Glutamatergic neuron (in vitro differentiated cells): ENCODE measurements around the gene ETV5. TPM values are rescaled to one million over a fixed set of nuclear protein-coding genes. Genes with fewer than 3 reads are reported as not detected.

Source experiments
- DNase-seq: peaks from one replicate; pipeline ENCODE4 v3.0.0; 2022
- H3K27ac Mint-ChIP-seq: one replicate; pipeline ENCODE4 v1.8.0; 2020; ENCODE audit warnings: mild to moderate bottlenecking, mixed read lengths, inconsistent platforms; ENCODE audit not compliant: unreplicated experiment
- H3K27me3 Mint-ChIP-seq: one replicate; pipeline ENCODE4 v1.8.0; 2020; ENCODE audit warnings: mild to moderate bottlenecking, moderate library complexity, mixed read lengths, inconsistent platforms; ENCODE audit not compliant: unreplicated experiment
- H3K36me3 Mint-ChIP-seq: one replicate; pipeline ENCODE4 v1.8.0; 2020; ENCODE audit warnings: mild to moderate bottlenecking, mixed read lengths, inconsistent platforms; ENCODE audit not compliant: unreplicated experiment
- H3K4me1 Mint-ChIP-seq: one replicate; pipeline ENCODE4 v1.8.0; 2020; ENCODE audit warnings: mild to moderate bottlenecking, low read depth, mixed read lengths, inconsistent platforms; ENCODE audit not compliant: unreplicated experiment
- H3K4me3 Mint-ChIP-seq: one replicate; pipeline ENCODE4 v1.8.0; 2020; ENCODE audit warnings: mild to moderate bottlenecking, mixed read lengths, inconsistent platforms; ENCODE audit not compliant: unreplicated experiment
- H3K9me3 Mint-ChIP-seq: one replicate; pipeline ENCODE4 v1.8.0; 2020; ENCODE audit warnings: mild to moderate bottlenecking, moderate library complexity, mixed read lengths, inconsistent platforms; ENCODE audit not compliant: unreplicated experiment
- total RNA-seq: library from RNA; stranded (reverse); fragmentation: NEBNext Ultra II Directional; extraction: Animal tissue kit (Norgen Biotek cat#: 25700); gene quantifications from one replicate; pipeline ENCODE4 v1.2.1, GENCODE V29; 2021; ENCODE audit not compliant: unreplicated experiment
- TF ChIP-seq, protein P1 (sequence below): fragments of 200-600 bp; sonication (generic); IDR thresholded peaks from one replicate; pipeline ENCODE4 v1.5.0; 2021; ENCODE audit not compliant: partially characterized antibody, unreplicated experiment

Gene ETV5
- total RNA-seq, 1 donor from 2014 or later, result 16.9 TPM

DNA sequence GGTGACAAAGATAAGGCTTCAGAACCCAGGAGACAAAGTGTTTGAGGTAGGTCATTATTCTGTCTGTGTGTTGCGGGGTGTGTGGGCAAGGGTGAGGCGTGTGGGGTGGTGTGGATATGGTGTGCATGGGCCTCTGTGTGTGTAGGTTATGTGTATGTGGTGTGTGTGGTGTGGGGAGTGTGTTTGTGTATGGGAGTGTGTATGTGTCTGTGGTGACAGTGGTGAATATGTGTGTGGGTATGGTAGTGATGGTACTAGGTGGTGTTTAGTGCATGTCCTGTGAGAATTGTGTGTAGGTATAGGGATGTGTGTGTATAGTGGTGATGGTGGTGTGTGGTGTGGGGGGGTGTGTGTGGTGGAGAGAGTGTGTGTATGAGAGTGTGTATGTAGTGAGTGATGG lies 16.2 kb upstream of the ETV5 start:
- no peak for DNase-seq
- H3K9me3 Mint-ChIP-seq, result no peaks in the 10 kb centered on the region
- TF ChIP-seq, protein P1, sequence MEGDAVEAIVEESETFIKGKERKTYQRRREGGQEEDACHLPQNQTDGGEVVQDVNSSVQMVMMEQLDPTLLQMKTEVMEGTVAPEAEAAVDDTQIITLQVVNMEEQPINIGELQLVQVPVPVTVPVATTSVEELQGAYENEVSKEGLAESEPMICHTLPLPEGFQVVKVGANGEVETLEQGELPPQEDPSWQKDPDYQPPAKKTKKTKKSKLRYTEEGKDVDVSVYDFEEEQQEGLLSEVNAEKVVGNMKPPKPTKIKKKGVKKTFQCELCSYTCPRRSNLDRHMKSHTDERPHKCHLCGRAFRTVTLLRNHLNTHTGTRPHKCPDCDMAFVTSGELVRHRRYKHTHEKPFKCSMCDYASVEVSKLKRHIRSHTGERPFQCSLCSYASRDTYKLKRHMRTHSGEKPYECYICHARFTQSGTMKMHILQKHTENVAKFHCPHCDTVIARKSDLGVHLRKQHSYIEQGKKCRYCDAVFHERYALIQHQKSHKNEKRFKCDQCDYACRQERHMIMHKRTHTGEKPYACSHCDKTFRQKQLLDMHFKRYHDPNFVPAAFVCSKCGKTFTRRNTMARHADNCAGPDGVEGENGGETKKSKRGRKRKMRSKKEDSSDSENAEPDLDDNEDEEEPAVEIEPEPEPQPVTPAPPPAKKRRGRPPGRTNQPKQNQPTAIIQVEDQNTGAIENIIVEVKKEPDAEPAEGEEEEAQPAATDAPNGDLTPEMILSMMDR, result no peak
- no peak overlapping the region for H3K27ac Mint-ChIP-seq
- peaks cover 2% of the 10 kb centered on the region for H3K27me3 Mint-ChIP-seq
- no peak overlapping the region for H3K4me3 Mint-ChIP-seq
- H3K36me3 Mint-ChIP-seq, result no peaks in the 10 kb centered on the region
- H3K4me1 Mint-ChIP-seq, result peaks cover 18% of the 10 kb centered on the region

DNA sequence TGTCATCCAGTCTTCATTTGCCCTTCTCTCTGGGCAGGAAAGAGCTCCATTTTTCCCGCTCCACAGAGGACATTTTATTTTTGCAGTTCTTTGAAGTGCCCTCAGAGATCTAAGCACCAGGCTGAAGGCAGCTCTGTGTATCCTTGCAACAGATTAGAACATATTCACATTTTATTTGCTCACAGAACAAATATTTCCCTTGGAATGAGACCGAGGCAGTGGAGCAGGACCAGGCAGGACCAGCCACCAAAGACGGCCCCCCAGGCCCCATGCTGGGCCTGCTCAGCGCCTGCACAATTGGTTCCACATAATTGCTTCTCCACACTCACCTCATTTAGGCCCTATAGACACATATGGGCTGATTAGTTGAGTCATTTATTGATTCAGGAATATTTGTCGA lies 15.7 kb upstream of the ETV5 start:
- no peaks in the 10 kb centered on the region for H3K36me3 Mint-ChIP-seq
- no peak overlapping the region for H3K27ac Mint-ChIP-seq
- no peak overlapping the region for H3K4me3 Mint-ChIP-seq
- peaks cover 18% of the 10 kb centered on the region for H3K4me1 Mint-ChIP-seq
- TF ChIP-seq, protein P1, result no peak
- peaks cover 2% of the 10 kb centered on the region for H3K27me3 Mint-ChIP-seq
- DNase-seq, result no peak
- no peaks in the 10 kb centered on the region for H3K9me3 Mint-ChIP-seq

DNA sequence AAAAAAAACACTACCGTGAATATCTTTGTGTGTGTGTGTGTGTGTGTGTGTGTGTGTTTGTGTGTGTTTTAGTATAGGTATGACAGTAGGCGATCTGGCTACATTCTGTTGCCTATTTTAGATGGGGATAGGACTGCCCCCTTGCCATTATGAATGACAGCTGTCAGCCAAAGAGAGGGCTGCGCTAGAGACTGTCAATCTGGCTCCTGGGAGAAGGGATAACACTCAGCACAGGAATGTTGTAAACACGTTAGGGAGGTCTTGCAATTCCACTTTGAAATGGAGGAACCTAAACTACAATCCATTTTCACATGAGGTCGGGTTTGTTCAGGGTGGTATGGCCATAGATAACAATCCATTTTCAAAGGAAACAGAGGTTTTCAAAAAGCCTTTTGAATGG lies 14.1 kb upstream of the ETV5 start:
- TF ChIP-seq, protein P1, result no peak
- no peaks in the 10 kb centered on the region for H3K36me3 Mint-ChIP-seq
- H3K9me3 Mint-ChIP-seq, result no peaks in the 10 kb centered on the region
- no peak for DNase-seq
- peaks cover 3% of the 10 kb centered on the region for H3K27me3 Mint-ChIP-seq
- no peak overlapping the region for H3K4me3 Mint-ChIP-seq
- peaks cover 18% of the 10 kb centered on the region for H3K4me1 Mint-ChIP-seq
- H3K27ac Mint-ChIP-seq, result no peak overlapping the region

DNA sequence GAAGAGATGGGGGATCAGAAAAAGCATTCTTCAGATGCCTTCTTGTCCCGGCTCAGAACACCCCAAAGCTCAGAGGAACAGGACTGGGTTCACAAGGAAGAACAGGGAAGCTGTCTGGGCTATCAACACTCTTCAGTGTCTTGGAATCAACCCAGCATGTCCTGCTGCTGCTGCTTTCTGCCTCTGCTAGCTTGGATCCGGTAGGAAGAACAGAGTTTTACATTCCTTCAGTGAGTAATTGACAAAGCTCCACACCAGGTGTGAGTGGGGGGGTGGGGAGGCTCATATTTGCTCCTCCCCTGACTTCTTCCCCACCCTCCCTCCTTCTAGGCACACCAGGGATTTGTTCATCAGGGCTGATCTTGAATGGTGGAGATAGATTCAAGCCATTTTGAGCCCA lies 13.1 kb upstream of the ETV5 start:
- H3K4me1 Mint-ChIP-seq, result peaks cover 18% of the 10 kb centered on the region
- H3K4me3 Mint-ChIP-seq, result no peak overlapping the region
- TF ChIP-seq, protein P1, result no peak
- no peaks in the 10 kb centered on the region for H3K9me3 Mint-ChIP-seq
- DNase-seq, result no peak
- H3K36me3 Mint-ChIP-seq, result no peaks in the 10 kb centered on the region
- peaks cover 5% of the 10 kb centered on the region for H3K27me3 Mint-ChIP-seq
- H3K27ac Mint-ChIP-seq, result no peak overlapping the region

DNA sequence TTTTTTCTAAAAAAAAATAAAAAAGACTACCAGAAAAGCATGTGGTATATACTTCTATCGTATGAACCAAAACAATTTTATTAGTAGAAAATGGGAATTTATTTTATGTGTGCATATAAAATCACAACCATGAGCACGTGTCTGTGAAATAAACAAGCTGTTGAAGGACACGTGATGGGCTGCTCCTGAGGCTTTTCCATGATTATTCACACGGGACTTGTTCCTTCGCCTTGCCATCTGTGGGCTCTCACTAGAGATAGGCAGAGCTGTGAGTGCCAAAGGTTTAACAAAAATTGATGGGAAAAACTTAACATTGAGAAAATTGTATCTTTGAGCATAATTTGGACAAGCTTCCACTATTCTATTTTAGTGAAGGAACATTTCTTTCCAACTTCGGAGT lies 12.4 kb upstream of the ETV5 start:
- Mint-ChIP-seq H3K4me3 (no peak overlapping the region), H3K27ac (no peak overlapping the region), H3K27me3 (peaks cover 4% of the 10 kb centered on the region), H3K4me1 (peaks cover 18% of the 10 kb centered on the region), H3K36me3 (no peaks in the 10 kb centered on the region), H3K9me3 (no peaks in the 10 kb centered on the region)
- TF ChIP-seq, protein P1, result no peak
- no peak for DNase-seq
